Body of pancreas (tissue), 4 donors: Measurements from ENCODE around the gene BPIFB2. TPM values are rescaled to one million over a fixed set of nuclear protein-coding genes. Genes with fewer than 3 reads are reported as not detected.

Source experiments
- ATAC-seq: fragments of 150-250 bp; one replicate; pipeline ENCODE4 v1.9.1; 2016
- DNase-seq, 4 donors: peaks; one replicate each; pipeline ENCODE4 v3.0.0-alpha.2; 2019
- H3K27ac ChIP-seq, 4 donors: fragments of 200-600 bp; sonication (generic); 1 replicate in 3 of 4; 2 replicates in 1 of 4; pipeline versions ENCODE4 v1.5.1 to v1.6.1; 2016 to 2019; ENCODE audit warnings: mild to moderate bottlenecking in 1 of 4, mixed read lengths in 1 of 4, moderate library complexity in 1 of 4
- H3K27me3 ChIP-seq, 2 donors: fragments of 200-600 bp; sonication (generic); one replicate each; pipeline ENCODE4 v1.6.0; 2016; ENCODE audit warnings: mild to moderate bottlenecking in 1 of 2
- H3K36me3 ChIP-seq, 2 donors: fragments of 200-600 bp; sonication (generic); replicated peaks in 1 of 2; 2 replicates each; pipeline ENCODE4 v1.5.1; 2016; ENCODE audit warnings: low read depth in 2 of 2; ENCODE audit not compliant: insufficient read depth in 1 of 2
- H3K4me1 ChIP-seq: fragments of 200-600 bp; sonication (generic); one replicate; pipeline ENCODE4 v1.6.0; 2016
- H3K4me3 ChIP-seq, 2 donors: fragments of 200-600 bp; sonication (generic); 1 replicate in 1 of 2; 2 replicates in 1 of 2; pipeline ENCODE4 v1.5.1; 2016 to 2019
- H3K9me3 ChIP-seq, 3 donors: fragments of 200-600 bp; sonication (generic); 1 replicate in 2 of 3; 2 replicates in 1 of 3; pipeline ENCODE4 v1.5.1; 2016
- CTCF ChIP-seq, 7 experiments: fragments of 450-650 bp in 4 of 7; fragments of 200-600 bp in 3 of 7; sonication (generic) in 3 of 7; IDR thresholded peaks; one replicate each; pipeline ENCODE4 v1.5.1; 2016 to 2019; ENCODE audit warnings: antibody characterized with exemption in 7 of 7
- POLR2A ChIP-seq, 3 donors: fragments of 450-650 bp; IDR thresholded peaks; one replicate each; pipeline ENCODE4 v1.6.1; 2016; ENCODE audit warnings: antibody characterized with exemption in 3 of 3, mild to moderate bottlenecking in 2 of 3
- WGBS, 2 donors: methylation state at CpG; one replicate each; pipeline ENCODE4 v1.1.5; 2017; 5-methylcytosine and 5-hydroxymethylcytosine counted together
- intact Hi-C: fragments of 100-400 bp; cut with DNase I; formaldehyde crosslinking; loops from one replicate; pipeline ENCODE4 v1.15.1; 2023
- total RNA-seq, 2 donors: library from RNA; depleted of rRNA; stranded (reverse); fragments of >200 nt; gene quantifications; one replicate each; pipeline ENCODE4 v1.1.0, GENCODE V29; 2016

BPIFB2 gene
- total RNA-seq, 2 donors from 2014 or later, result not detected

- intact Hi-C loops, result no loop called here
- no peak for ATAC-seq
These were observed 21.4 kb downstream of the BPIFB2 start for GRCh38 chr20:33028875-33029274.

GRCh38 chr20:33030076-33030475 lies 22.6 kb downstream of the BPIFB2 start:
- Histone ChIP-seq H3K27me3 (no peaks in the 10 kb centered on the region), H3K4me1 (no peaks in the 10 kb centered on the region), H3K4me3 (no peak overlapping the region), H3K27ac (no peak overlapping the region), H3K9me3 (no peaks in the 10 kb centered on the region), H3K36me3 (no peaks in the 10 kb centered on the region)
- intact Hi-C loops, result no loop called here
- 65 to 70% methylated on average over 9 of the region's 9 CpGs for WGBS, 2 donors
- TF ChIP-seq POLR2A (IDR thresholded peaks at IDR 0.05) (no peak), CTCF (IDR thresholded peaks at IDR 0.05) (no peak)
- no peak for DNase-seq
- ATAC-seq, result no peak

More at GRCh38 chr20:33028875-33029274, 21.4 kb downstream of the BPIFB2 start:
- Histone ChIP-seq H3K27ac (no peak overlapping the region), H3K36me3 (no peaks in the 10 kb centered on the region), H3K27me3 (no peaks in the 10 kb centered on the region), H3K9me3 (no peaks in the 10 kb centered on the region), H3K4me3 (no peak overlapping the region), H3K4me1 (no peaks in the 10 kb centered on the region)
- no peak for DNase-seq
- 38 to 54% methylated on average over 7 of the region's 7 CpGs for WGBS, 2 donors
- TF ChIP-seq CTCF (IDR thresholded peaks at IDR 0.05) (no peak), POLR2A (IDR thresholded peaks at IDR 0.05) (no peak)

- 65 to 69% methylated on average over 6 of the region's 6 CpGs for WGBS, 2 donors
These were observed 23.1 kb downstream of the BPIFB2 start for GRCh38 chr20:33030569-33030968.

GRCh38 chr20:33031531-33031930 lies 24.0 kb downstream of the BPIFB2 start, which contains the start of gene BPIFB6:
TSS of gene BPIFB6 (plus strand) at chr20:33031648. CDS start at chr20:33031648, 0 bp downstream.
- no peaks in the 10 kb centered on the region for H3K9me3 ChIP-seq
- no peaks in the 10 kb centered on the region for H3K36me3 ChIP-seq
- 67 to 77% methylated on average over 1 to 10 of the region's 10 CpGs for WGBS, 2 donors
- H3K4me3 ChIP-seq, result no peak within 1 kb of the TSS
- no peak for TF ChIP-seq POLR2A (IDR thresholded peaks at IDR 0.05)
- TF ChIP-seq CTCF (IDR thresholded peaks at IDR 0.05), result no peak
- H3K27me3 ChIP-seq, result no peaks in the 10 kb centered on the region
- ATAC-seq (no peak), DNase-seq (no peak)
- H3K4me1 ChIP-seq, result no peaks in the 10 kb centered on the region
- intact Hi-C loops, result no loop called here
- no peak within 1 kb of the TSS for H3K27ac ChIP-seq

More at GRCh38 chr20:33030569-33030968, 23.1 kb downstream of the BPIFB2 start:
- intact Hi-C loops, result no loop called here
- Histone ChIP-seq H3K36me3 (no peaks in the 10 kb centered on the region), H3K27me3 (no peaks in the 10 kb centered on the region), H3K9me3 (no peaks in the 10 kb centered on the region), H3K27ac (no peak overlapping the region), H3K4me1 (no peaks in the 10 kb centered on the region), H3K4me3 (no peak overlapping the region)
- DNase-seq (no peak), ATAC-seq (no peak)
- TF ChIP-seq POLR2A (IDR thresholded peaks at IDR 0.05) (no peak), CTCF (IDR thresholded peaks at IDR 0.05) (no peak)

- ATAC-seq, result no peak
- intact Hi-C loops, result no loop called here
- H3K27me3 ChIP-seq, result no peaks in the 10 kb centered on the region
These were observed 25.1 kb downstream of the BPIFB2 start for GRCh38 chr20:33032555-33032954.

More at GRCh38 chr20:33032555-33032954, 25.1 kb downstream of the BPIFB2 start:
- DNase-seq, result no peak
- no peaks in the 10 kb centered on the region for H3K4me1 ChIP-seq
- H3K4me3 ChIP-seq, result no peak overlapping the region
- WGBS, 2 donors, result 59 to 63% methylated on average over 6 of the region's 6 CpGs
- no peaks in the 10 kb centered on the region for H3K9me3 ChIP-seq
- TF ChIP-seq CTCF (IDR thresholded peaks at IDR 0.05), result no peak
- TF ChIP-seq POLR2A (IDR thresholded peaks at IDR 0.05), result no peak
- no peaks in the 10 kb centered on the region for H3K36me3 ChIP-seq
- H3K27ac ChIP-seq, result no peak overlapping the region
